GM18508 (cell line): Measurements from ENCODE around the gene DEFB108B.
"Not testable (repeated sequence)": the region's sequence is repeated elsewhere in the genome, so short reads cannot be mapped to it uniquely, and the experiment has no call there.

Experiments used
- ATAC-seq: cut with Tn5 transposase; IDR thresholded peaks from one replicate; pipeline ENCODE4 v1.9.1; 2021; ENCODE audit warnings: moderate number of reproducible peaks; ENCODE audit not compliant: insufficient read depth, unreplicated experiment

Gene DEFB108B

GRCh38 chr11:71832811-71833210, at the start of gene DEFB108B:
Gene DEFB108B, plus strand, starts transcription at chr11:71833200. Its CDS starts 0 bp downstream, at chr11:71833200.
- not testable (repeated sequence) for ATAC-seq

DNA sequence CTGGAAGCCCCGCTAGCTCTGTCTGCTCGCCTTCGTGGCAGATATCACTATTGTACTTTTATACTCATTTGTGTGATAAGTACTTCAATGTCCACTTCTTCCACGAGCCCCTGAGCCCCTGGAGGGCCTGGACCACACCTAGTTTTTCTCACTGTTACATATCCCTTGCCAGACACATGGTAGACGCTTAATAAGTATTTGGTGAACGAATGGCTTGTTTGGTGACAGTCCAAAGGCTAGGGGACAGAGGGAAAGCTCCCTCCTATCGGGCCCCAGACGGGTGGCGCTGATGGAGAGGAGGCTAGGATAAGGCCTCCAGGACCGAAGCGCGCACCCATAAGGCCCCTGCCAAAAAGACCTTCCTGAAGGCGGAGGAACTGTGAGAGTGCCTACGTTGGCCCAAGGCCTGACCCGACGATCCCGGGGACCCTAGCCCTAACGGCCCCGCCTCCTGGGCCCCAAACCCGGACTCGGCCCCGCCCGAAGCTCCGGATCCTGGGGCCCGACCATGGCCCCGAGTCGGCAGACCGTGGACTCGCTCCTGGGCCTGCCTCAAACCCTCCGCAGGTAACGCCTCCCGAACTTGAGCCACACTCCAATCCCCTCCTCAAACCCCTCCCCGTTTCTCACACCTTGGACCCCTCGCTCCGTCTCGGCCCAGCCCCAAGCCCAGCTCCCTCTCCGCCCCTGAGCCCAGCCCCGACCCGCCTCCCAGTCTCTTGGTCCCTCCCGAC, 46.7 kb upstream of the DEFB108B start:
- ATAC-seq = not testable (repeated sequence)

GRCh38 chr11:71786848-71787097, 46.2 kb upstream of the DEFB108B start:
- ATAC-seq = peak; percentile 88

GRCh38 chr11:71787098-71787823, 45.7 kb upstream of the DEFB108B start:
- ATAC-seq = peak; percentile 56

DNA sequence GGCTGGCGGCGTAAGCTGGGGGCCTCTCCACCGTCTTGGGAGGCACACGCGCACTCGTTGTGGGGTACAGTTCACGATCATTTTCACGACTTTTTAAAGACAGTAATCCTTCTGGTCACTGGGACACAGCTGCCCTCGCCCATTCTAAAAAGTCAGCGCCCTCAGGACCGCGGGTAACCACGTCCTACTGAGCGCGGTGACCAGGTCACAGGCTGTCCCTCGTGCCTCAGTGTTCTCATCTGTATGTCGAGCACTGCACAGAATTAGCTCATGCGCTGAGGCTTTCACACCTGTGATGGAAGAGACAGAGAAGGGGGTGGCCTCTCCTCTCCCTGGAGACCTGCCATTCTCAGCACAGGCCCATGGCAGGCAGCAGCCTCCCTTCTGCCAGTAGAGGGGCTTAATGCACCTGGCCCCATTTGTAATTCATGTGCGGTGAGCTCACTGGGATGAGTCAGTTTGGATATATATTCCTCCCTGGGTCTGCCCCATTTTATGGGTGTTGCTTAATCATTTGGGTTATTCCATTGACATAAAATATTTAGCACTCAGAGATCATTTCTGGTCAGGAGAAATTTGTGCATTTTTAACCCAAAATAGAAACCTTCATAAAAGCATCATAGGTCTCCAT, 45.1 kb upstream of the DEFB108B start:
- not testable (repeated sequence) for ATAC-seq

DNA sequence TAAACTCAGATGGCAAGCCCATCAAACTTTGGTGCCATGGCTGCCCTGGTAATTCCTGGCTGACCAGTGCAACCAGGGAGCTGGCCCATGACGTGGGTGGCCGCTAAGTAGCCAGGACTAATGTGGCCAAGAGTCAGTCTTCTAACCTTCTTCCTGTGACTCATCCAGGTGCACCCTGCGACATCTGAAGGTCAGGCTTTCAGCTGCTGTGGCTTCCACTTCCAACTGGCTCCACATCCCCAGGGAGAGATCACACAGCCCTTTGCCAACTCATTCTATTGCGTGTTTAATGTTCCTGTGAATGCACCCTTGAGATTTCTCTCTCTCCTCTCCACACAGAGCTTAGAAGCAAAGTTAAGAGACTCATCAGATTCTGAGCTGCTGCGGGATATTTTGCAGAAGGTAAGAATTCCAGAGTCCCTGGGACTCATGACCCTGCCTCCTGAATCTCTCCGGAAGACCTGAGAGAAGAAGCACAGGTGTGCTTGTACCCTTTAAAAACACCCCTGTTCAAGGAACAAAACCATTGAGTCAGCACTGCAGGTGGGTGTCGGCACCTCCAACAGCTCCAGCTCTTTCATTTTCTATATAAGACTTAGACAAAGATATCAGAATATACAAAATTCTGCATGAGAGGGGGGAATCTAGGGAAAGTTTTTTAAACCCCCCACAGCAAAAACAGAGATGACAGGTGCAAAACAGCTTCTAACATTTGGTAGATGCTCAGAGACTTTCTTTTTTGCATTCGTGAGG, 43.4 kb upstream of the DEFB108B start:
- ATAC-seq = not testable (repeated sequence)

DNA sequence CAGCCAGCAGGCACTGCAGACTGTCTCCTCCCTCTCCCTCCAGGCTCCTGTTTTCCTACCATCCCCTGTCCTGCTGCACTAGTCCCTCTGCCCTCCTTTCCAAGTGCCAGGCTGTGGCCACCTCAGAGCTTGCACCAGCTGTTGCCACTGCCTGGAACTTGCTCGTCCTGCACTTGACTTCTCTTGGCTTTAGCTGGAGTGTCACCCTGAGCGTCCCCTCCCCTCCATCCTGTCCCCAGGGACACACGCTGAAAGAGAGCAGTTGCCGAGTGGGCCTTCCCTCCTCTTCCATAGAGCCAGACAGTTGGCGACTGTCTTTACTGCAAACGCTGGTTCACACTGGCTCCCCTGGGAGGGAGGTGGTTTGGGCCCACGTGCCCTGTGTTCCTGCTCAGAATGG, 41.9 kb upstream of the DEFB108B start:
- not testable (repeated sequence) for ATAC-seq

- ATAC-seq = not testable (repeated sequence)
Measured at GRCh38 chr11:71792621-71793235, 40.3 kb upstream of the DEFB108B start.

GRCh38 chr11:71794386-71795040, 38.5 kb upstream of the DEFB108B start:
- not testable (repeated sequence) for ATAC-seq

DNA sequence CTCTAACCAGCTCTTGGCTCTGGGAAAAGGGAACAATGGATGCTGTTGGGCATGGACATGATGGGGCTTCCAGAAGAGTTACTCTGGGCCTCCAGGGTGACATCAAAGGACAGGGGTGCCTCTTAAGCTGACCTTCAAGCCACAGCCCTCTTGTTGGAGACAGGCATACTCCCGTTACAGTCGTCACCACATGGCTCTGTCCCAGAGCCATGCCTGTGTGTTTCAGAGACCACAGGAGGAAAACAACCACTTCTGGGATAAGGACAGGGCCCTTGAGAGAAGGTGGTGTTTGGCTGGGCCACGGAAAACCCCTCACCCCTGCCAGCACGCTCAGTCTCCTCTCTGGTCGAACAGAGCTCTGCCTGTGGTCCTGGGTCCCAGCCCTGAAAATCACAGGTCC, 37.8 kb upstream of the DEFB108B start:
- not testable (repeated sequence) for ATAC-seq

GRCh38 chr11:71796016-71796415, 37.0 kb upstream of the DEFB108B start:
- ATAC-seq = not testable (repeated sequence)

DNA sequence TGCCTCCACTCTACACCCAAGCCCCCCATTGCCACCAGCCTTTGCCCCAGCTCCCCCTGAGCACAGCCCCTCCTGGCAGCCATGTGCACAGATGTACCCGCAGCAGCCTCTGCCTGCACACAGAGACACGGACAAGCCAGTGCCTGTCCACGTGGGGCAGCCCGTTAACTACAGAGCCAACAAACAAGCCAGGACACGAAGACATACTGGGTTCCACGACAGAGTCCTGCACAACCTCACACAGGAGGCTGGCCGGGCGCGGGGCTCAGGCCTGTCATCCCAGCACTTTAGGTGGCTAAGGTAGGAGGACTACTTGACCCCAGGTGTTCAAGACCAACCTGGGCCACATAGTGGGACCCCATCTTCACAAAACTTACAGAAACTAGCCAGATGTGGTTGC, 36.2 kb upstream of the DEFB108B start:
- not testable (repeated sequence) for ATAC-seq

DNA sequence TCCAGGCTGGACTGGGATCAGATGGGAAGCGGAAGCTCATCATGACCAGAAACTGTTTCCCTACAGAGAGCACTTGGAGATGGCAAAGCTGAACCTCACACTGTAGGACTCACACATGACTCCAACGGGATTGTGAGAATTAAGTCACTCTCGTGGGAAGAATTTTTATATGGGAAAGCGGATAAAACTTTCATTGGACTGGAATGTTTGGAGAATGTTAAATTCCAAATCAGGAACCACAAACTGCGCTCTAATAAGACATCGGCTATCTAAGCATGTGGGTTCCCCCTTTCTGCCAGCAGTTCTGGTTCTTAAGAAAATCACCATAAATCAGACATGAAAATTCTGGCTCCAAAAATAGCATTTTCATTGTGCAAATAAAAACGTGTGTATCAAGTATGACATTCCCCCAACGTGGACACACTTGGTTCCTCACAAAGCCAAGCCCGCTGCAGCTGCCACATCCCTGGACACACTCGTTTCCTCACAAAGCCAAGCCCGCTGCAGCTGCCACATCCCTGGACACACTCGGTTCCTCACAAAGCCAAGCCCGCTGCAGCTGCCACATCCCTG, 33.4 kb upstream of the DEFB108B start:
- not testable (repeated sequence) for ATAC-seq

GRCh38 chr11:71800335-71800953, 32.6 kb upstream of the DEFB108B start:
- ATAC-seq = not testable (repeated sequence)

- not testable (repeated sequence) for ATAC-seq
Measured at GRCh38 chr11:71801026-71801425, 32.0 kb upstream of the DEFB108B start.

DNA sequence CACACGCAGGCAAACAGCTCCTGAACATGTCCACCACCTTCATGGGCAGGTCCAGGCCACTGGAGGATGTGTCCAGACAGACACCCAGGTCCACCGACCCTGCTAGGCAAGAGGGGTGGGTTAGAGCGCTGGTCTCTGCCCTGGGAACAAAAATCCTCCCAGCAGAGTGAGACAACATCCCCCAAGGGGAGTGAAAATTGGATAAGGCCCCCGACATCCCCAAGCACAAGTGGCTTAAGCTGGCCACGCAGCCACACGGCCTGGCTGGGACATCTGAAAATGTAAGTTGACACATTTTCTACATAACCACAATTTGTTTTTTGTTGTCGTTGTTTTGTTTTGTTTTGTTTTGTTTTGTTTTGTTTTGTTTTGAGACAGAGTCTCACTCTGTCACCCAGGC, 30.1 kb upstream of the DEFB108B start:
- not testable (repeated sequence) for ATAC-seq

DNA sequence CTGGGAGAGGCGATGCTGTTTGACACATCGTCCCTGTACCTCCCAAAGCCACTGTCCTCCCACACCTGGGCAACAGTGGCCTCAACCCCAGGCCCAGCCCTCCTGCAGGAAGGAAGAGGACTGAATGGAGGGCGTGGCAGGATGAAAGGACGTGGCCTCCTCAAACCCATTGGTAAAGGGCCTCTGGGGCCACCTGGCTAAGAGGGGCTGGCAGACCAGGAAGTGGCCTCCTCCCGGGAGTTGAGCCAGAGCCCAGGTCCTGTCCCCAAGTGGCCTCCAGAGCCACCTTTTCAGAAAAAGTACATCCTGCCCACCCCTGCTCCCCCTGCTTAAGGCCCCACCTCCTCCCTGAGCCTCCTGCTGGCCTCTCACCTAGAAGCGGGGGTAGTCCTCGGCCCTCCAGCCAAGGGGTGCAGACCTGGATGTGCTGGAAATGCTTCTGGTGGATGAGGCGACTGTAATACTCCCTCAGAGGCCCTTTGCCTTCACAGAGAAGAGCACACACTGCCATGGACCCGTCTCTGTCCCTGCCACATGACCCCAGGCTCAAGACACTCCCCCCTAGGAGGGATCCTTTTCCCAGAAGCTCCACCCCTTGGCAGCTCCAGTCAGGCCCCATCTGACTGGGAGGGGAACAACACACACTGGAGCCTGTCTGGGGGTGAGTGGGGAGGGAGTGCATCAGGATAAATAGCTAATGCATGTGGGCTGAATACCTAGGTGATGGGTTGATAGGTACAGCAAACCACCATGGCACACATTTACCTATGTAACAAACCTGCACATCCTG, 28.6 kb upstream of the DEFB108B start:
- not testable (repeated sequence) for ATAC-seq

- not testable (repeated sequence) for ATAC-seq
Measured at GRCh38 chr11:71812529-71812928, 20.5 kb upstream of the DEFB108B start.
